BLaER1 treated with 17β-estradiol and CSF1 and Interleukin-3, amounts not matched to agents 10 nM and 100 nM (cell line): ENCODE measurements around the gene PTCD1.

ENCODE experiments used
- H3K27ac ChIP-seq, 11 experiments: shearing (Covaris generic); formaldehyde crosslinking; 2 replicates each; pipeline ENCODE4 v1.8.1; 2022
- H3K27me3 ChIP-seq, 11 experiments: shearing (Covaris generic); formaldehyde crosslinking; 2 replicates each; pipeline ENCODE4 v1.8.1; 2022
- H3K36me3 ChIP-seq, 11 experiments: shearing (Covaris generic); formaldehyde crosslinking; 2 replicates each; pipeline ENCODE4 v1.8.1; 2022
- H3K4me1 ChIP-seq, 10 experiments: shearing (Covaris generic); formaldehyde crosslinking; 2 replicates each; pipeline ENCODE4 v1.8.1; 2022
- H3K4me2 ChIP-seq, 11 experiments: shearing (Covaris generic); formaldehyde crosslinking; 2 replicates each; pipeline ENCODE4 v1.8.1; 2022
- H3K4me3 ChIP-seq, 10 experiments: shearing (Covaris generic); formaldehyde crosslinking; 2 replicates each; pipeline ENCODE4 v1.8.1; 2022
- H3K9ac ChIP-seq, 11 experiments: shearing (Covaris generic); formaldehyde crosslinking; 2 replicates each; pipeline ENCODE4 v1.8.1; 2022
- H3K9me3 ChIP-seq, 11 experiments: shearing (Covaris generic); formaldehyde crosslinking; replicated peaks in 1 of 11; 2 replicates each; pipeline ENCODE4 v1.8.1; 2022
- H4K20me1 ChIP-seq, 11 experiments: shearing (Covaris generic); formaldehyde crosslinking; 2 replicates each; pipeline ENCODE4 v1.8.1; 2022
- Cebpa-rat ChIP-seq, 11 experiments: shearing (Covaris generic); IDR thresholded peaks; 2 replicates each; pipeline ENCODE4 v1.8.1; 2022

The PTCD1 gene

GRCh38 chr7:99469381-99470065 is 30.9 kb upstream of the PTCD1 start:
- H3K27ac ChIP-seq, result no peak overlapping the region
- TF ChIP-seq Cebpa-rat (IDR thresholded peaks at IDR 0.05), result no peak
- no peaks in the 10 kb centered on the region for H3K9me3 ChIP-seq
- H3K4me1 ChIP-seq, result peaks cover 17 to 33% (median 26%) of the 10 kb centered on the region in 10 experiments
- no peaks in the 10 kb centered on the region for H3K27me3 ChIP-seq
- no peak overlapping the region; a peak in 1 of 22 replicates for H3K9ac ChIP-seq
- peaks cover 0 to 12% (median 3%) of the 10 kb centered on the region in 11 experiments; a peak in 12 of 22 replicates for H3K36me3 ChIP-seq
- H4K20me1 ChIP-seq, result peaks cover 0 to 9% (median under 1%) of the 10 kb centered on the region in 11 experiments; a peak in 8 of 22 replicates
- H3K4me2 ChIP-seq, result no peak overlapping the region
- H3K4me3 ChIP-seq, result no peak overlapping the region

DNA sequence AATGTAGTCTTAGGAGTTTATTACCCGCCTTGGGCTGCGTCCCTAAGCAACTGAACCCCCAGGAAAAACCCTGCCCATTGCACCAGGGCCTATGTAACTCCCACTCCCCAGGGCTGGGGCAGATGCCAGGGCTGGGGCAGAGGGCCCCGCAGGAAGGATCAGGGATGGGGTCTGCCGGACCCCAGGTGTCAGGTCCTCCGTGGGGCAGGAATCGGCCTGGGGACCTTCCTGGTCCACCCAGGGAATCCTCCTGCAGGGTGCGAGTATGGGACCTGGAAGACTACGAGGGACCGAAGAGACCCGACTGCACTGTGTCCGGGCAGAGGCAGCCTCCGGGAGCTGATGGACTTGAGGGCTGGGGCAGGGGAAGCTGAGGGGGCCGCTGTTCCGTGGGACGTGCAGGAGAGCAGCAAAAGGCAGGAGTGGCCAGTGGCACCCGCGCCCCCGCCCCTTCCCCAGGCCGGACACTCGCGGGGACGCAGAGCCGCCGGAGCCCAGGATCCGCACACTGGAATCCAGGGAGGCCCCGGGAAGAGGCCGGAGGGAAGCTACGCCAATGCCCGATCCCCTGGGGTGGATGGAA is 29.8 kb upstream of the PTCD1 start:
- Histone ChIP-seq H3K36me3 (peaks cover 8 to 17% (median 13%) of the 10 kb centered on the region in 11 experiments), H3K4me1 (peaks cover 17 to 29% (median 24%) of the 10 kb centered on the region in 10 experiments), H3K27me3 (no peaks in the 10 kb centered on the region), H4K20me1 (peaks cover 0 to 17% (median 7%) of the 10 kb centered on the region in 11 experiments; a peak in 13 of 22 replicates), H3K4me3 (no peak overlapping the region), H3K27ac (no peak overlapping the region), H3K9me3 (no peaks in the 10 kb centered on the region), H3K9ac (no peak overlapping the region), H3K4me2 (no peak overlapping the region)
- no peak for TF ChIP-seq Cebpa-rat (IDR thresholded peaks at IDR 0.05)

- no peaks in the 10 kb centered on the region for H3K9me3 ChIP-seq
These were observed 26.8 kb upstream of the PTCD1 start for GRCh38 chr7:99465421-99465768.

DNA sequence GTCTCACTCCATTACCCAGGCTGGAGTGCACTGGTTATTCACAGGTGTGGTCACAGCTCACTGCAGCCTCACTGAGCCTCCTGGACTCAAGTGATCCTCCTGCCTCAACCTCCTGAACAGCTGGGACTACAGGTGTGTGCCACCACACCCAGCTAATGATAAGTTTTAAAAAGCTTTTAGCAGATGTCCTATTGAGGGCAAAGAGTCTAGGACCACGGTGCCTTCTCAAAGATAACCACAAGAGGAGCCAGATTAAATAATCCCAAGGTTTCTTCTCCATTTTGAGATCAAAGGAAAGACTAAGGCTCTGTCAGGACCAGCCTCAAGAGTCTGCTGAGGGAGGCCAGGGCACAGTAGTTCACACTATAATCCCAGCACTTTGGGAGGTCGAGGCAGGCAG is 22.6 kb upstream of the PTCD1 start:
- 0 out of 22 replicates have a peak overlapping the region, but pooled peaks of 2 of the 11 experiments have one; percentile 3 to 8 for H3K9ac ChIP-seq
- no peaks in the 10 kb centered on the region for H3K9me3 ChIP-seq
- H3K27ac ChIP-seq, result no peak overlapping the region
- peaks cover 22 to 49% (median 31%) of the 10 kb centered on the region in 10 experiments for H3K4me1 ChIP-seq
- H3K27me3 ChIP-seq, result no peaks in the 10 kb centered on the region
- peaks cover 69 to 90% (median 79%) of the 10 kb centered on the region in 11 experiments for H4K20me1 ChIP-seq
- H3K4me2 ChIP-seq, result no peak overlapping the region
- no peak overlapping the region for H3K4me3 ChIP-seq
- TF ChIP-seq Cebpa-rat (IDR thresholded peaks at IDR 0.05), result no peak
- H3K36me3 ChIP-seq, result peaks cover 78 to 89% (median 84%) of the 10 kb centered on the region in 11 experiments

More at GRCh38 chr7:99465421-99465768, 26.8 kb upstream of the PTCD1 start:
- H3K4me3 ChIP-seq, result peak overlapping the region; percentile 63 to 98 (median 87)
- H4K20me1 ChIP-seq, result peaks cover 27 to 48% (median 38%) of the 10 kb centered on the region in 11 experiments
- peak overlapping the region; percentile 89 to 97 (median 95) for H3K27ac ChIP-seq
- peak overlapping the region; percentile 78 to 97 (median 93) for H3K4me2 ChIP-seq
- TF ChIP-seq Cebpa-rat (IDR thresholded peaks at IDR 0.05), result no peak
- H3K9ac ChIP-seq, result peak overlapping the region; percentile 91 to 98 (median 96)
- peaks cover 37 to 47% (median 42%) of the 10 kb centered on the region in 11 experiments for H3K36me3 ChIP-seq
- no peaks in the 10 kb centered on the region for H3K27me3 ChIP-seq
- peaks cover 15 to 53% (median 28%) of the 10 kb centered on the region in 10 experiments for H3K4me1 ChIP-seq

DNA sequence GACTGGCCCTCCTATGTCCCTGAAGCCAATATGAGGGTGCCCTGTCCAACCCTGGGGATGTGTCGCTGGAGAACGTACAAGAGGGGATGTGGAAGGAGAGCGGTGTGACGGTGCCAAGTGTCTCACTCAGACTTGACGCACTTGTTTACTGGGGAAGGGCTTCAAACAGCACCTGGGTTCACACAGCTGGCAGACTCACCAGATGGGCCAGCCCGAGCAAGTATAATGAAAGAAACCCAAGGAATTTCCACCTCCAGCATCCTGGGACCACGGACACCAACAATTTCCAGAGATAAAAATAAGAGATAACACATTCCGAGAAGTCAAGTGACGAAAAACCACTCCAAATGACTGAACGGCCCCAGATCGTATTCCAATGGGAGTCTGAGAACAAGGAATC is 22.1 kb upstream of the PTCD1 start:
- Histone ChIP-seq H3K9me3 (no peaks in the 10 kb centered on the region), H3K4me3 (no peak overlapping the region), H3K4me1 (peaks cover 22 to 48% (median 31%) of the 10 kb centered on the region in 10 experiments), H3K27me3 (no peaks in the 10 kb centered on the region), H3K9ac (0 out of 22 replicates have a peak overlapping the region, but pooled peaks of 2 of the 11 experiments have one; percentile 3 to 8), H3K27ac (no peak overlapping the region), H3K36me3 (peaks cover 84 to 94% (median 90%) of the 10 kb centered on the region in 11 experiments), H3K4me2 (no peak overlapping the region), H4K20me1 (peaks cover 74 to 95% (median 85%) of the 10 kb centered on the region in 11 experiments)
- no peak for TF ChIP-seq Cebpa-rat (IDR thresholded peaks at IDR 0.05)

GRCh38 chr7:99459087-99459486 is 20.5 kb upstream of the PTCD1 start:
- no peak overlapping the region for H3K4me2 ChIP-seq
- H4K20me1 ChIP-seq, result peaks cover 87 to 100% (median 100%) of the 10 kb centered on the region in 11 experiments
- TF ChIP-seq Cebpa-rat (IDR thresholded peaks at IDR 0.05), result no peak
- H3K9me3 ChIP-seq, result no peaks in the 10 kb centered on the region
- no peak overlapping the region for H3K27ac ChIP-seq
- peaks cover 98 to 100% (median 99%) of the 10 kb centered on the region in 11 experiments for H3K36me3 ChIP-seq
- peaks cover 10 to 37% (median 20%) of the 10 kb centered on the region in 10 experiments for H3K4me1 ChIP-seq
- no peak overlapping the region for H3K4me3 ChIP-seq
- no peaks in the 10 kb centered on the region for H3K27me3 ChIP-seq
- no peak overlapping the region for H3K9ac ChIP-seq

DNA sequence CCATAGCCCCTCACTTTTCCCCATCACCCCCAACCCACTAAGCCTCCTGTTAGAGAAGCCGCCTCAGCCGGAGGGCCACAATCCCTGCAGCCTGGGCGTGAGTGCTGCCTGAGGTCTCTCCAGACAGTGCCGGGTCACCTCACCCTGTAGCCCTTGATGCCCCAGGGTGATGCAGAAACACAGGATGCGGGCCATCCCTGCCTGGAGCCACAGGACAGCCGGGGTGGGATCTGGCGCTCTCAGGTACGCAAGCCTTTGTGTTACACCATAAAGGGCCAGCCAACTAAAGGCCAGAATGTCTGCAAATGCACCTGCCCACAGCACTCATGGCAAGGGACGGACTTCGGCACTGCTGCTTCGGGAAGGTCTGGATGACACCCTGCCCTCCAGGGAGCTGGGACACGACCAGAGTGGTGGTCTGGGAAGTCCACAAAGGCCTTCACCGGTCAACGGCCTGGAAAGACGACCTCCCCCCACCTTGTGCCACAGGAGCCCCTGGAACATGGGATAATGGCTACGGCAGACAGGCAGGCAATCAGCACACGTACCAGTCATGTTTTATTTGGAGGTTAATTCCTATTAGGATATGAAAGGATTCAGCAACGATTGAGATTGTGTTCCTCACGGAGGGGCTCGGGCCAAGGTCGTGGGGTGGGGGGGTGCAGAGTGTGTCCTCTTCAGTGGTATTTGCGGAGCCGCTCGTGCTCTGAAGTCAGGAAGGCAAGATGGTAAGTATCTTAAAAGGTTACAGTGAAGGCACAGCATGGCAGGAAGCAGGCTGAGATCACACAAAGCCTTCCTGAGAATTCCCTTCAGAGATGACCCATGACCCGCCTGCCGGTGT is 19.3 kb upstream of the PTCD1 start:
- Histone ChIP-seq H3K27me3 (no peaks in the 10 kb centered on the region), H4K20me1 (peaks cover 89 to 100% (median 100%) of the 10 kb centered on the region in 11 experiments), H3K9me3 (no peaks in the 10 kb centered on the region), H3K4me1 (peaks cover 4 to 25% (median 12%) of the 10 kb centered on the region in 10 experiments; a peak in 17 of 20 replicates), H3K27ac (no peak overlapping the region), H3K36me3 (peaks cover 98 to 100% (median 99%) of the 10 kb centered on the region in 11 experiments), H3K4me3 (no peak overlapping the region), H3K4me2 (no peak overlapping the region), H3K9ac (0 out of 22 replicates have a peak overlapping the region, but pooled peaks of 2 of the 11 experiments have one; percentile 20 to 28)
- no peak for TF ChIP-seq Cebpa-rat (IDR thresholded peaks at IDR 0.05)

DNA sequence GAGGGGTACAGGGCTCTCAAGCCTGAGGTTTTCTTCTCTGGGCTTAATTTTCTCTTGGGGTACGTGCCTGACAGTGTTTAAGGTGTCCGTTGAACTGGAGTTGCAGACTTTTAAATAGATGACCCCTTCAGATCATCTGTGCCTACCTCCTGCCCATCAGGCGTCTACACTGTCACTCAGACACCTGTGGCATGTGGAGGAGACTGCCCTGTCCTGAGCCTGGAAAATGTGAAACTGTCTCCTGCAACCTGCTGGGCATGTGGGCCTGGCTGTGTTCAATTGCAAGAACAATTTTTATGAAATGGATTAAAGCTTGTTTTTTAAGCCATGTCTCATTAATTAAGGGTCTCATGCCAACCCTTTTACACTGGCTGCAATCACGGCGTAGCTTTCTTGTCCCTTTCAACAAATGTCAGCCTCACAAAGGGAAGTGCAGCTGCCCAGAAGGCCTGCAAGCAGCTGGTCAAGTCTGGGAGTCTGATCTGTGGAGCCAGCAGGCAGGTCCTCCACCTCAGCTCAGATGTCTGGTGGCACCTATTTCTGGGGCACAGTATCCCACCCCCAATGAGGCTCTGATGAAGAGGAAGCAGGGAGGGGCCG is 18.6 kb upstream of the PTCD1 start:
- H3K36me3 ChIP-seq, result peaks cover 99 to 100% (median 100%) of the 10 kb centered on the region in 11 experiments
- H3K4me1 ChIP-seq, result peaks cover 0 to 20% (median 12%) of the 10 kb centered on the region in 10 experiments; a peak in 11 of 20 replicates
- no peaks in the 10 kb centered on the region for H3K9me3 ChIP-seq
- peaks cover 88 to 100% (median 100%) of the 10 kb centered on the region in 11 experiments for H4K20me1 ChIP-seq
- H3K4me3 ChIP-seq, result no peak overlapping the region
- H3K4me2 ChIP-seq, result no peak overlapping the region
- no peak for TF ChIP-seq Cebpa-rat (IDR thresholded peaks at IDR 0.05)
- no peak overlapping the region for H3K27ac ChIP-seq
- no peaks in the 10 kb centered on the region for H3K27me3 ChIP-seq
- no peak overlapping the region for H3K9ac ChIP-seq
